Activated CD4-positive, CD25-positive, alpha-beta regulatory T cell treated with anti-CD3 and anti-CD28 coated beads, Interleukin-2, amount 50 U/mL, for 24 hours (primary cell): ENCODE results near the gene BRD1.

Source experiments
- ATAC-seq, 2 donors: fragments of 150-1000 bp; cut with Tn5 transposase; one replicate each; pipeline ENCODE4 v1.10.0; 2021; ENCODE audit warnings: mild to moderate bottlenecking in 1 of 2, moderate library complexity in 1 of 2

Gene BRD1

DNA sequence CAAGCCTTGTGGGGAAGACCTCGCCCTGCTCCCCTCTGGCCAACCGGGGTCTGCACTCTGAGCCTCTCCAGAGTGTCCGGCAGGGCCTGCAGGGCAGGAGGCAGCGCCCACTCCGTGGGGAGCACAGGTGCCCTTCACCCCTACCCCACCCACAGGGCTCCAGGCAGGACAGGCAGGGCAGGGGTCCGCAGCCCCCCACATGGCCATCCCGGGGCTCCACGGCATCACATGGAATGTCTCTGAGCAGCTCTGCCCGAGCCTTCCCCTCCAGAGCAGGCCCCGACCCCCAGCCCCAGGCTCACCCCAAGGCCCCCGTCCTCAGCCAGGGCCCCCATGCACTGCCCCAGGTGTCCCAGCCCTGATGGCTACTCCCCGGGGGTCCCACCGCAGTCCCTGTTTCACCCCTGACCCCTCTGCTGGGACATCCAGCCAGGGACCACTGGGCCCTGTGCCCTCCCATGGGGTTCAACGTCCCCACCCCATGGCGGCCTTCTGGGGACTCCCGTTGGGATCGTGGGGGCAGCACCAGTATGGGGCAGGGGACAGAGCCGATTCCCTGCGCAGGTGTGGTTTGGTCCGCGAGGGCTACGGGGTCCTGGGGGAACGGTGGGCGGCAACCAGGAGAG lies 77.7 kb downstream of the BRD1 start:
- no peak for ATAC-seq

DNA sequence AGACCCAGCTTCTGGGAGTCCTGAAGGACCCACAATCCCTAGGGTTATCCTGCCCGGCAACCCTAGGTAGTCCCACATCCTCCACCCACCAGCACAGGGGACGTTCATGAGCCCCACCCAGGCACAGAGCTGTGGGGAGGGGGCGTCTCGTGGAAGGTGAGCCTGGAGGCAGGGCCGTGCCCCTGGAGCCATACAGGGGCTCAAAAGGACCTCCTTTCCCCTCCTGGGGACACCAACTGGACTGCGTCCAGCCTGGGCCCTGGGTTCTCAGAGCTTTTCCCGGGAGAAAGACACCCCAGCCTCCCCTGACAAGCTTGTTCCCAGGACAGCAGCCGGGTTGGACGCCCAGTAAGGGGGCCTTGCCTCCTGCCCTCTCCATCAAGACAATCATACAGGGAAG lies 78.4 kb downstream of the BRD1 start:
- ATAC-seq, result no peak

DNA sequence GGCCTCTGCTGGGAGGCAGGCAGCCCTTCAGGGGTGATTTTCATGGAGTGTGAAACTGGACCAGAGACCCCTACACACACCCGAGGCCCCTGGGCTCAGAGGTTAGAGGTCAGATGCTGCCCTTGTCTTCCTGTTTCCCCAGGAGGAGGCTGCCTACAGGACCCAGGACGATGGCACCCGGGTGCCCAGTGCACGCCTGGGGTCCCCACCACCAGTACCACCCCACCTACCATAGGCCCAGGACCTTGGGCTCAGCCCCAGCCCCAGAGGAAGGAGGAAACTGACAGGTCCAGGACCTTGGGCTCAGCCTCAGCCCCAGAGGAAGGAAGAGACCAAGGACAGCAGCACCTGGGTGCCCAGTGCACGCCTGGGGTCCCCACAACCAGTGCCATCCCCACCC lies 79.2 kb downstream of the BRD1 start:
- ATAC-seq, result no peak

DNA sequence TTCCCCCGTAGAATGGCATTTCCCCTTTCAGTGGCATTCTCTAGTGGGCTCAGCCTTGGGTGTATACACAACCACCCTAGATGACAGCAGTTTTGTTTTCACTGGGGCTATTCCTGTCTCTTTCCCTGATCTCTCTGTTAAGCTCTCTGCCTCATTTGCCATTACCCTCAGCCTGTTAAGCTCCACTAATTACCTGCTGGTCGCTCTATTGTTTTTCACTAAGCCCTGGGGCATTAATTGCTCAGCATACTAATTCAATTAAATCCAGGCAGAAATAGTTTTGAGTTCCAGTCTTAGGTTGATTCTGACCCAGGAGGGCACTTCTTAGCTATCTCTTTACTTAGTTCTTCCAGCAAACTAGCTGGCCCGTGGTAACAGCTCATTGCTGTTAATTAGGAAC lies 80.0 kb downstream of the BRD1 start:
- no peak for ATAC-seq

DNA sequence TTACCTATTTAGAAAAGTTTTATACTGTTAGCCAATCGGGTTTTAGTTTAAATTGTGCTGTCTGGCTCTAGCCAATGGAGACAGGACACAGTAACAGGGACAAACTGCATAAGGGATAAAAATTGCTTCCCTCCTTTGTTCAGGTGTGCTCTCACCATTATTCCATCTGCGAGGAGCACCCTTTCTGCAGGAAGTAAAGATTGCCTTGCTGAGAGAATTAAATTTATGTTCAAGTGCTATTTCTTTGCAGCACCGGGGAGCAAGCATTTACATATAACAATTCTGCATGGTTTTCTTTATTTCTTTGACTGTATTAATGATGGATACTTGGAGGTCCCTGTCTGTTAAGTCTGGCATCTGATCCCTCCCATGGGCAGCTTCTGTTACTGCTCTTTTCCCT lies 80.5 kb downstream of the BRD1 start:
- ATAC-seq, result no peak

DNA sequence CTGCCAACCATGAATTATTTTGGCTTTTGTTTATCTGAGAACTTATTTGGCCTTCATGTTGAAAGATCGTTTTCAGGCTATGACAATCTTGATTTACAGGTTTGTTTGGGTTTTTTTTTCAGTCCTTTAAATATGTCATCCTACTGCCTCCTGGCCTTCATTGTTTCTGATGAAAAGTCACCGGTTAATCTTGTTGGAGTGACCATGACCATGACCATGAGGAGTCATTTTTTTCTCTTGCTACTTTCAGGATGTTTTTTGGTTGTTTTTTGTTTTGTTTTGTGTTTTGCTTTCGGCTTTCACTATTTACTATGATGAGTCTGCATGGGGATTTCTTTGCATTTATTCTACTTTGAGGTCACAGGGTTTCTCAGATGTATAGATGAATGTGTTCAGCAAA lies 81.6 kb downstream of the BRD1 start:
- ATAC-seq, result no peak

DNA sequence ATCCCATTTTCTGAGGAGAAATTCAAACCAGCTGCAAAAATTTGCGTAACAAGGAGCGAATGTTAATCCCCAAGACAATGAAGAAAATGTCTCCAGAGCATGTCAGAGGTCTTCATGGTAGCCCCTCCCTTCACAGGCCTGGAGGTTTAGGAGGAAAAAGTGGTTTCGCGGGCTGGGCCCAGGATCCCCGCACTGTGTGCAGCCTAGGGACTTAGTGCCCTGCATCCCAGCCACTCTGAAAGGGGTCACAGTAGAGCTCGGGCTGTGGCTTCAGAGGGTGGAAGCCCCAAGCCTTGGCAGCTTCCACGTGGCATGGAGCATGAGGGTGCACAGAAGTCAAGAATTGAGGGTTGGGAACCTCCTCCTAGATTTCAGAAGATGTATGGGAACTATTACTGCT lies 87.4 kb downstream of the BRD1 start:
- ATAC-seq, result no peak

DNA sequence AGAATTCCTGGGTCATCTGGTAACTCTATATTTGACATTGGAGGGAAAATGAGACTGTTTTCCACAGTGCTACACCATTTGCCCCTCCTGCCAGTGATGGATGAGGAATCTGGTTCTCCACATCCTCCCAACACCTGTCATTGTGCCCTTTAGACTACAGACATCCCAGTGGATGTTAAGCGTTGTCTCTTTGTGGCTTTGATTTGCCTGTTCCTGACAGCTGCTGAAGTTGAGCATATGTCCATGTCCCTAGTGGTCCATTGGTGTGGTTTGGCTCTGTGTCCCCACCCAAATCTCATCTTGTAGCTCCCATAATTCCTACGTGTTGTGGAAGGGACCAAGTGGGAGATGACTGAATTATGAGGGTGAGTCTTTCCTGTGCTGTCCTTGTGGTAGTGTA lies 88.5 kb downstream of the BRD1 start:
- no peak for ATAC-seq

DNA sequence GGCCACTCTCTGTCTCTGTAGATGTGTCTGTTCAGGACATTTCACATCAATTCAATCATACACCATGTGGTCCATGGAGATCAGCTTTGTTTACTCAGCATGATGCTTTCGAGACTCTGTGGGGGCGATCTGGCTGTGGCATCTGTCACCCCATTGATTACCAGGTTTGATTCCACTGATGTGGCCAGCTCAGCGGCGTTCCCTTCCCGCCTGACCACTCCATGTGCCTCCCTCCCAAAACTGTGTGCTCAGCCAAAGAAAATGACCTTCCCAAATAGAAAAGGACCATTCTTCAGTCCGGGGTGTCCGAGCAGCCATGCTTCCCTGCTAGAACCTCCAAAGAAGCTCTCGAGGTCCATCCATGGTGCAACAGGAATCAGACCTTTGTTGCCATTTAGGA lies 89.1 kb downstream of the BRD1 start:
- no peak for ATAC-seq

DNA sequence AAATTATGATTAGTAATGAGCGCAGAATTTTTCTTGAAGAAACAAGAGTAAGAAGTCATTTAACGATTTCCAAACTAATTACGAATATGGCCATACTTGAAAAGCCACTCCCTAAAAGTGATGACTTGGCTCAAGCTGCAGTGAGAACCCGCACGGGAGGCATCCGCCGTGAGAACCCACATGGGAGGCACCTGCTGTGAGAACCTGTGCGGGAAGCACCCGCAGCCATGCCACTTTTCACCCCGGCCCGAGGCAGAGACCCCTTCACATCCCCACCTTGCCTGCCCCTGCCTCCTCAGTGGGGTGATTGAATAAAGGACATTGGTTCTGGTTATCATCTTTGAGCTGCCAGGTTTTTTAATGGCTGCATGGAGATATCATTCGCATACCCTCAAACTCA lies 89.7 kb downstream of the BRD1 start:
- no peak for ATAC-seq

DNA sequence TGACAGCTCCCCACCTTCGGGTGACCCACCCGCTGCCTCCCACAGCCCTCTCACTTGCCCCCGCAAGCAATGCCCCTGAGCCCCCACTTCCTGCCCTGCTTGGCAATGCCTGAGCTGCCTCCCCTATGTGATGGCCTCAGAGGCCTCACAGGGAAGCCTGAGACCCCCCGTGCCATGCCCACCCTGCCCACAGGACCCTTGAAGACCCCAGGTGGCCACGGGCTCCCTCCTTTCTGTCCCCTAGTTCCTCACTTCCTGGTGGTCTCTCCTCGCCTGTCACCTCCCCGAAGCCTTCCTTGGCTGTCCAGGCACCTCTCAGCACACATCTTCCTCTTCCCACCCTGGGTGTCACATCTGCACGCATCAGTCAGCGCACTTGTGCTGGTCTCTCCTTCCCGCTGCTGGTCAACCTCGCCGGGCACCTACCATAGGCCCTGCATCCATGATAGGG lies 90.5 kb downstream of the BRD1 start:
- no peak for ATAC-seq

DNA sequence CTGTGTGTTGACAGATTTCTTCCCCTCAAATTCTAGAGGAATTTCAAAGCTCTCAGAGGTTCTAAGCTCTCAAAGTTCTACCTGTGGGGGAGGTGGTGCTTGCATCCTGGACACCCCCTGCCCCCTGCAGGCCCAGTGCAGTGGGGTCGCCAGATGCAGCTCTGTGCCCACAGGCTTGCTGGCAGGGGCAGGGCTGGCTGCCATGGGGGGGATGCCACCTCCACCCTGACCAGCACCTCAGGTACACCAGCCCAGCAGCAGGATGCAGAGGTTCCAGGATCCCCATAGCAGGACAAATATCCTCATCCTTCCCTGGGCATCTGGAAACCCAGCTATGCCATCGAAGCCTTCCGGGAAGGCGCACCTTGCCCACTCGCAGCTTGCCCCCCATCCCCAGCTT lies 91.1 kb downstream of the BRD1 start:
- no peak for ATAC-seq

DNA sequence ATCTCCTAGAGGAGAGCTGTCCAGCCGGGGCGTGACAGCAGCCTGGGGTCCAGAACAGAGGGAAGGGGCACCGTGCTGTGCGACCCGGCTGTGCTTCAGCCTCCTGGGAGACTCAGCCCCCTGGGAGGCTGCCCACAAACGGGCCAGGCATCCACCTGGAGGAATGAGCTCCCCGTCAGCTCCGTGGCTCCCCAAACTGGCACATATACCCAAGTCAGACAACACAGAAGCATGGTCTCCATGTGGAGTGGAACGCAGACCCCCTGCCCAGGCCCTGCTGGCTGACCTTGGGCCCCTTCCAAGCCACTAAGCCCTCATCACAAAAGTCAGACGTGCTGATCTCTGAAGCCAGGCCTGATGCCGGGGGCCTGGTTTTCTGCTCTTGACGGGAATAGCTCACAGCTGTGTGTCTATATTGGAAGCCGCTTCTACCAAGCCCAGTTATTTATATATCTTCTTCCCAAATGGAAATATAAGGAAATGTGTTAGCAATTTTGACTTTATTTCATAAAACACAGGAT lies 91.7 kb downstream of the BRD1 start:
- ATAC-seq, result no peak

DNA sequence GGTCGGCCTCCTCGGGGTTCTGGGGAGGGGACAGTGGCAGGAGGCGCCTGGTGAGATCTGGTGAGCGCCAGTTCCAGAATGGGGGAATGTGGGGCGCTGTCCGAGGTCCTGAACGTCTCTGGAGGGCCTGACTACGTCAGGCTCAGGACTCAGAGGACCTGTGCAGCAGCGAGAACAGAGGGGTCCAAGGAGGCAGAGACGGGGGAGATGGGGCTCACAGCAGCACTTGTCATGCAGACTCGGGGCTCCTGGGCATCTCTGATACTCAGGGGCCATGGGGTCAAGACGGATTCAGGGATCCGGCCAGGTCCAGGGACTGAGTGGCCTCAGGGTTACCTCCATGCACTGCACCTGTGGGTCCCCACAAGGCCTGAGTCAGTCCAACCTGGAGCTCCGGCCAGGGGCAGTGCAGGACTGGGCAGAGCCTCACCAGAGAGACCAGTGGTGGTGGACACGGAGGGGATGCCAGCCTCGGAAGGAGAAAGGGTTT lies 92.2 kb downstream of the BRD1 start:
- ATAC-seq, result no peak

DNA sequence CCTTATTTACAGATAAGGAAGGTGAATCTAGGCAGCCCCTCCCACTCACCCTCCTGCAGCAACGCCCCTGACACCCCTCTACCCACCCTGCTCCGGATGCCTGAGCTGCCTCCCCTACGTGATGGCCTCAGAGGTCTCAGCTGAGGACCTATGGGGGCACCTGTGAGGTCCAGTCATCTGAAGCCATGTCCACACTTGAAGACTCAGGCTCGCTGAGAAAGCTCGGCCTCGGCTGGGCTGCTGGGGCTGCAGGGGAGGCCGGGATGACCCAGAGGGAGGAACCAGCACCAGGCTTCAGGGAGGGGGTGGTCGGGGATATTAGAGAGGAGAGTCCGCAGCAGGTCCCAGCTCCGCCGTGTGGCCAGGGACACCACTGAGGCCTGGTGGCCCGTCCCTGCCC lies 92.8 kb downstream of the BRD1 start:
- ATAC-seq, result no peak

DNA sequence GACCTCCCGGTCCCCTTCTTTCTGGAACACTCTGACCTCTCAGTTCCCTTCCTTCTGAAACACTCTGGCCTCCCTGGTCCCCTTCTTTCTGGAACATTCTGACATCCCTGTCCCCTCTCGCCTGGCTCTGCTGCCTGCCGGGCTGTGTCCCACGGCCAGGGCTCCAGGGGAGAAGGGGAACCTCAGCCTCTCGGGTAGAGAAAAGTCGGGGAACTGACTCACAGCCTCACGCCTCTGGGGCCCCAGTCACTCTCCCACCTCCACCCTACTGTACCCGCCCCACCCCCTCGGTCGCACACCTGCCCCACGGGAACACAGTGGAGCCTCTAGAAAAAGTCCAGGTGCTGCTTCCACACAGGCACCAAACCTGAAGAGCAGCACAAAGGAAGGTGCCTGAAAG lies 93.3 kb downstream of the BRD1 start:
- ATAC-seq, result no peak

DNA sequence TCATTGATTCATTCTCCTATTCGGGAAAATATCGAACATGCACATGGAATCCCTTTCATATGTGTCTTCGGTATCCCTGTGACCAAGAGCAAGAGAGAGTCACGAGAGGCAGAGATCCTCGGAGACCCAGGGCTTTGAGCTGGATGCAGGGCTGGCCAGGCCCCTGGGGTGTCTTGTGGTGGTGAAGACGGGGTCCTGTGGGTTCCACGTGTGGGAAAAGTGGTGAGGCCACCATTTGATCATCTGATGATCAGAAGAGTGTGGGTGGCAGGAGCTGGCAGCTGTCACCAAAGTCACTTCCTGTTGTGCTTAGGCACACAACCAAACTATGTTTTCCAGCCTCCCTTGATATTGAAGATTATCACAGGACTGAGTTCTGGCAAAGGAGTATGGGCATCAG lies 94.0 kb downstream of the BRD1 start:
- no peak for ATAC-seq

DNA sequence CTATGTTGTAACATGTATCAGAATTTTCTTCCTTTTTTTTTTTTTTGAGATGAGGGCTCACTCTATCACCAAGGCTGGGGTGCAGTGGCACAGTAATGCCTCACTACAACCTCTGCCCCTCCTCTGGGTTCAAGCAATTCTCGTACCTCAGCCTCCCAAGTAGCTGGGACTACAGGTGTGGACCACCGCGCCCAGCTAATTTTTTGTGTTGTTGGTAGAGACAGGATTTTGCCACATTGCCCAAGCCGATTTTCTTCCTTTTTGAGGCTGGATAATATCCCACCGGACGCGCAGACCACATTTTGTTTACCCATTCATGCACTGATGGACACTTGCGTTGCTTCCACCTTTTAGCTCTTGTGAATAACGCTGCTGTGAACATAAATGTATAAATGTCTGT lies 97.0 kb downstream of the BRD1 start:
- no peak for ATAC-seq

DNA sequence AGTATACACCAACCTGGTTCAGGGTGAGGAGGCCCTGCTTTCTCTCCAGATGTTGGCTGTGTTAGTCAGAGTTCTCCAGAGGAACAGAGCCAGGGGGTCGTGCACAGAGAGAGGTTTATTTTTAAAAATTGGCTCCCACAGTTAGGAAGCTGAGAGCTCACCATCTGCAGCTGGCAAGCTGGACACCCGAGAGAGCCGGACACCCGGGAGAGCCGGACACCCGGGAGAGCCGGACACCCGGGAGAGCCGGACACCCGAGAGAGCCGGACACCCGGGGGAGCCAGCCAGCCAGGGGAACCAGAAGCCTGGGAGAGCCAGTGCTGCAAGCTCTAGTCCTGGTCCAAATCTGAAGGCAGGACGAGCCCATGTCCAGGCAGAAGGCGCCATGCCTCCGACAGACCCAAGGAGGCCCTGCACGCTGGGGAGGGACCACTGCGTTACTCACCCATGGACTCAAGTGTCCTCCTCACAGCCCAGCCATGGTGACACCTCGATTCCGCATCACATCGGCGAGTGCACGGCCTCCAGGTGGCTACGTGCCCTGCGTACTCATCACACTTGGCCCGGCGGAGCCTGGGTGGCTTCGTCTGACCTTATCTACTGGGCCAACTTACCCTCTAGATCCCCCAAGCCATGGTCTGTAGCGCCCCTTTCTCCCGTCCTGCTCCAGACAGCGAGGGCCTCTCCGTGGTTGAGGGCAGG lies 99.0 kb downstream of the BRD1 start:
- ATAC-seq, result no peak

DNA sequence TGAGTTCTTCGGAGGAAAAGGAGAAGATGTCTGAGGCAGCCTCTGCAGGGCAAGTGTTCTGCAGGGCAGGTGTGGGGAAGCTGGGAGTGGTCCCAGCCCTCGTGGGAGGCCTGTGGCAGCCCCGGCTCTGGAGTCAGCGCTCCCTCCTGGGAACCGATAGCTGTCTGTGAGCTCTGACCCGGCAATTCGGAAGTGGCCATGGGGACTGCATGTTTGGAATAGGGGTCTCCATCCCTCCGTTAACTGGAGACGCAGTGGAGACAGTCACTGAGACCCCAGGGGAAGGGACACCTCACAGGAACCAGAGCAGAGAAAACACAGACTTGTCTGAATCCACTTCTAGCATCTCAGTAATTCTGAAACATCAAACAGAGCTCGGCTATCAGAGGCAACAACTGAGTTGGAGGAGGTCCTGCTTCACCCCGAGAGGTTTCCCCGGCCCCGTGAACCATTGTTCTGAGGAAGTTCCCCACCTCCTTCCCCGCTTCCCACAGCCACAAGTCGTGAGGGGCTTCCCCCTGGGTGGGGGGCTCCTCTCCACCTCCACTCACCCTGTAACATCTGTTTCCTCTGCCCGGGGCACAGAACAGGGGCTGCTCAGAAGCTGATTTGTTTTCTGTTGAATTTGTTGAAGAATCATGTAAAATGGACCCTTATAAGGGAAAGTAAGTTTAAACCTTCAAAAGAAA lies 99.6 kb downstream of the BRD1 start:
- ATAC-seq, result no peak

DNA sequence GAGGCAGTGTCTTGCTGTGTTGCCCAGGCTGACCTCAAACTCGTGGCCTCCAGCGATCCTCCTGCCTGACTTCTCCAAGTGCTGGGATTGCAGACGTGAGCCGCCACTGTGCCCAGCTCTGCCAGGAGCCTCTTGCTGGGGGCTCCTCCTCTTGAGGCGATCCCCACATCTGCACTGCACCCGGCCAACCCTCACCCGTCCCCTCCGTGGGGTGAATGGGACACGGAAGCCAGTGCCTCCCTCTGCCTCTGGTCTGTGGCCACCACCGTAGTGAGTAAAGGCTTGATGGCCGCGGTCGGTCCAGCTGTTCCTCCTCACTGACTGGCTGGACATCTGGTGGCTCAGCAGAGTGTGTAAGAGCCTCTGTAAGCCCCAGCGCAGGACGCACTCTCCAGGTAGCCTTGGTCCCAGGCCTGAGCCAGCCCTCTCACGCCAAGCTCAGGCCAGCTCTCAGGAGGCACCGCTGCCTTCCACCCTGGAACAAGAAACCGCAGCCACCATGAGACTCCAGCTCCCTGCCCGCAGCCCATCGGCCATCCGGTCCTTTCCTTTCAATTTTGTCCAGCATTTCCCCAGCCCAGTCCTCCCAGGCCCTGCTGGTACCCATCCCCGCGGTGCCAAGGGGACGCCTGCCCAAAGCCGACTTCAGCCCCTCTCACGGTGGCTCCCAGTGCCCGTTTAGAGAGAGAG lies 100.3 kb downstream of the BRD1 start:
- ATAC-seq, result no peak

DNA sequence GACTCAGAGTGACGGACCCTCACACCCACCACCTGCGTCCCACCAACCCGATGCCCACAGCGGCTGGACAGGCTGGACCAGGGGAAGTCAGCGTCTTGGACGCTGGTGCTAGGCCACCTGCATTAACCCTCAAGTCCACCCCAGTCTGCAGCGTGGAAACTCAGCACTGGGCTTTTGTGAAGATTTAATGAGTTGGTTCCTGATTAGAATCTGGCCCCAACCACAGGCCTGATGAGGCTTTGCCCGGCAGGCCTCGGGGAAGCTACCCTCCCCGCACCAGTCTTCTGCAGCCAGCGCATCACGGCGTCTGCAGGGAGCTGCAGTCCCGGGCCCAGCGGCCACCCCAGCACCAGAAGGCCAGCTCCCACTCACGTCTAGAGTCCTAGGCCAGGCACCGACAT lies 101.0 kb downstream of the BRD1 start:
- no peak for ATAC-seq

DNA sequence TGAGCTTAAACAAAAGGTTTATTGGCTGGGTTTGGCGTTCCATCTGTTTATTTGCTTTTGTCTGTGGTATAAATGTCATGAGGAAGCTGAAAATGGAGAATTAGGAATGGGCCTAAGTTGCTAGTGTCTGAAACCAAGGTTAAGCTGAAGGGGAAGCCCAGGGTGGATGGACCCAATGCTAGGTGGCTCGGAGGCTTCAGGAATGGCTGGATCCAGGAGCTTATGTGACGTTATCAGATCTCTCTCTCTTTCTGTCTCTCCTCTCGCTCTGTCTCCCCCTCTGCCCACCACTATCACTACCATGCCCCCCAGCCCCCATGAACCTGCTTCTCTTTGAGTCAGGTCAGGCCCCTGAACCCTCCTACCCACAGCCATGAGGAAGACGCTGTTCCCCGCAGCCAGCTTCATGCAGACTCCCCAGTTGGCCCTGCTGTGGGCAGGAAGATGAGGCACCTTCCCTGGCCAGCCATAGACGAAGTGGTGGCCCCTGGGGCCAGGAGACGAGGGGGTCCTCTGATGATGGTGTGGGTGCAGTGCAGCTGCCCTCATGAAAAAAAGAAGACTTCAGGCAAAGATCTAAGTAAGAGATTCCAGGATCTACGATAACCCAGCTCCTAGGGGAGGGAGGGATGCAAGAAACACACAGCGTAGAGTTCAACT lies 101.5 kb downstream of the BRD1 start:
- ATAC-seq, result no peak
